ENCODE data around the gene GSDMA.

- TF ChIP-seq CTCF (IDR thresholded peaks at IDR 0.05; ENCODE audit: insufficient read depth, low read depth, low read length) (no peak), EZH2 (IDR thresholded peaks at IDR 0.05; ENCODE audit: insufficient read depth, low read length) (no peak)
Observed at GRCh38 chr17:40017422-40018080, 54.7 kb downstream of the GSDMA start.

Data from astrocyte (in vitro differentiated cells and primary cell).